Natural killer cell (primary cell): ENCODE data around the gene FCRL1. TPM values are rescaled to one million over a fixed set of nuclear protein-coding genes. Genes with fewer than 3 reads are reported as not detected.
A peak's percentile ranks its signal among the peaks of the same experiment; 100 is the strongest.

Experiments used
- ATAC-seq, 3 donors: fragments of 150-1000 bp in 2 of 3; fragments of 200-7000 bp in 1 of 3; cut with Tn5 transposase; 1 replicate in 1 of 3; 2 replicates in 2 of 3; pipeline ENCODE4 v1.10.0; 2021; ENCODE audit warnings: mild to moderate bottlenecking in 2 of 3, moderate library complexity in 2 of 3
- DNase-seq, 2 donors: peaks; one replicate each; pipeline versions ENCODE4 v3.0.0 to v3.0.0-alpha.2; 2013 to 2021; ENCODE audit warnings: mixed read lengths in 1 of 2
- H3K27ac ChIP-seq: one replicate; pipeline ENCODE4 v1.5.1; 2013; ENCODE audit warnings: mild to moderate bottlenecking, low read length
- H3K27me3 ChIP-seq: one replicate; pipeline ENCODE4 v1.6.1; 2013; ENCODE audit warnings: low read length; ENCODE audit not compliant: control insufficient read depth, insufficient read depth
- H3K36me3 ChIP-seq: one replicate; pipeline ENCODE4 v1.6.1; 2013; ENCODE audit warnings: low read length; ENCODE audit not compliant: control insufficient read depth, insufficient read depth
- H3K4me1 ChIP-seq: one replicate; pipeline ENCODE4 v1.6.1; 2013; ENCODE audit warnings: low read length; ENCODE audit not compliant: control insufficient read depth, insufficient read depth
- H3K4me3 ChIP-seq: one replicate; pipeline ENCODE4 v1.5.1; 2013; ENCODE audit warnings: low read length
- H3K9me3 ChIP-seq: one replicate; pipeline ENCODE4 v1.6.1; 2013; ENCODE audit warnings: low read length; ENCODE audit not compliant: control insufficient read depth, insufficient read depth
- H3K27ac Mint-ChIP-seq, 2 donors: one replicate each; pipeline ENCODE4 v1.8.0; 2022; ENCODE audit warnings: mild to moderate bottlenecking in 2 of 2, mixed read lengths in 2 of 2, moderate library complexity in 1 of 2
- H3K27me3 Mint-ChIP-seq, 2 donors: one replicate each; pipeline ENCODE4 v1.8.0; 2022; ENCODE audit warnings: low read depth in 2 of 2, mixed read lengths in 2 of 2
- H3K36me3 Mint-ChIP-seq: one replicate; pipeline ENCODE4 v1.8.0; 2022; ENCODE audit warnings: mixed read lengths
- H3K4me1 Mint-ChIP-seq, 2 donors: one replicate each; pipeline ENCODE4 v1.8.0; 2022; ENCODE audit warnings: mixed read lengths in 2 of 2
- H3K4me3 Mint-ChIP-seq: one replicate; pipeline ENCODE4 v1.8.0; 2022; ENCODE audit warnings: mild to moderate bottlenecking, moderate library complexity, mixed read lengths
- H3K9me3 Mint-ChIP-seq, 2 donors: one replicate each; pipeline ENCODE4 v1.8.0; 2022; ENCODE audit warnings: mixed read lengths in 2 of 2
- WGBS: methylation state at CpG from one replicate; pipeline ENCODE4 v1.1.7; 2013; ENCODE audit warnings: missing lambda C conversion rate; ENCODE audit not compliant: insufficient coverage; 5-methylcytosine and 5-hydroxymethylcytosine counted together
- intact Hi-C: fragments of 100-400 bp; cut with micrococcal nuclease; formaldehyde crosslinking; loops from one replicate; pipeline ENCODE4 v1.14.2; 2022
- total RNA-seq, 4 donors: library from RNA; stranded (reverse); fragments of 120-200 nt in 1 of 4; gene quantifications; one replicate each; pipeline versions ENCODE4 v1.2.3 to v1.2.4, GENCODE V29; 2013 to 2022
- TF ChIP-seq, protein P1 (sequence below): fragments of 200-600 bp; IDR thresholded peaks from one replicate; pipeline ENCODE4 v1.8.0; 2022; ENCODE audit warnings: antibody characterized with exemption

FCRL1 gene
- total RNA-seq, 3 donors from 2014 or later (not counting 1 experiment from before 2014, with no cell fraction given) = 1.8 to 2.6 (median 2.0) TPM

DNA sequence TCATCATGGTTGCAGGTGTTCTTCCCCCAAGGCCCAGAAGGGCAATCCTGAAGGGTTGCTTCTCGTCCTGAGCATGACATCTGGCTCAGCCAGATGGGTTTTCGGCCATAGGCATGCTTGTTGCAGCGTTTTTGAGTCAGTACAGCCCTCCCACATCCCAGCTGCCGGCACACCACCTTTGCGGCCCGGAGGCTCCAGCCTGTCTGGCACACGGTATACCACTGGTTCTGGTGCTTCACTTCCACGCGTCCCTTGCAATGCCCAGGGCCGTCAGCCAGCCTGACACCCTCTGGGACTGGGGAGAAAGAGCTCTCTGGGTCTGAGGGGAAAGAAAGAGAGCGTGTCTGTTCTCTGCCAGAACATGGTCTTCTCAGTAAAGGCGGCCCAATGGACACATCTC lies 14.5 kb upstream of the FCRL1 start:
- 88% methylated on average over 12 of the region's 12 CpGs for WGBS
- TF ChIP-seq, protein P1, sequence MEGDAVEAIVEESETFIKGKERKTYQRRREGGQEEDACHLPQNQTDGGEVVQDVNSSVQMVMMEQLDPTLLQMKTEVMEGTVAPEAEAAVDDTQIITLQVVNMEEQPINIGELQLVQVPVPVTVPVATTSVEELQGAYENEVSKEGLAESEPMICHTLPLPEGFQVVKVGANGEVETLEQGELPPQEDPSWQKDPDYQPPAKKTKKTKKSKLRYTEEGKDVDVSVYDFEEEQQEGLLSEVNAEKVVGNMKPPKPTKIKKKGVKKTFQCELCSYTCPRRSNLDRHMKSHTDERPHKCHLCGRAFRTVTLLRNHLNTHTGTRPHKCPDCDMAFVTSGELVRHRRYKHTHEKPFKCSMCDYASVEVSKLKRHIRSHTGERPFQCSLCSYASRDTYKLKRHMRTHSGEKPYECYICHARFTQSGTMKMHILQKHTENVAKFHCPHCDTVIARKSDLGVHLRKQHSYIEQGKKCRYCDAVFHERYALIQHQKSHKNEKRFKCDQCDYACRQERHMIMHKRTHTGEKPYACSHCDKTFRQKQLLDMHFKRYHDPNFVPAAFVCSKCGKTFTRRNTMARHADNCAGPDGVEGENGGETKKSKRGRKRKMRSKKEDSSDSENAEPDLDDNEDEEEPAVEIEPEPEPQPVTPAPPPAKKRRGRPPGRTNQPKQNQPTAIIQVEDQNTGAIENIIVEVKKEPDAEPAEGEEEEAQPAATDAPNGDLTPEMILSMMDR = no peak

DNA sequence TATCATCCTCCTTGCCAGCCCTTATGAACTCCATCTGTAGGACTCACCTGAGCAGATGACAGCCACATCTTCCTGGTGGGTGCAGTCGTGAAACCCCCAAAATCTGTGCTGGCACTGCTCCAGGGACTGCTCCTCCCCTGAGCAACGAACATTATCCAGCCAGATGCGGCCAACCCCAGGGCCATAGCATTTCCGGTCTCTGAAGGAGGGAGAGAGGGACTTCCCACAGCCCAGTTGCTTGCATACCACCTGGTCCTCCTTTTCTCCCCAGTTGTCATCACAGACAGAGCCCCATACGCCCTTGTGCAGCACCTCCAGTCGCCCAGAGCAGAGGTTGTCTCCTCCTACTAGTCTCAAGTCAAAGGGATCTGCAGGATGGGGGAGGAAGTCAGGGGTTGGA lies 13.2 kb upstream of the FCRL1 start:
- intact Hi-C loops = no loop called here
- 85% methylated on average over 4 of the region's 6 CpGs for WGBS
- peaks cover 0 to 15% of the 10 kb centered on the region in 2 donors for H3K27me3 Mint-ChIP-seq

More for the DNA sequence above, 14.5 kb upstream of the FCRL1 start:
- DNase-seq = no peak
- Histone ChIP-seq H3K4me3 (no peak overlapping the region), H3K4me1 (peaks cover 5% of the 10 kb centered on the region), H3K27ac (no peak overlapping the region), H3K27me3 (no peaks in the 10 kb centered on the region), H3K36me3 (no peaks in the 10 kb centered on the region), H3K9me3 (no peaks in the 10 kb centered on the region)
- Mint-ChIP-seq H3K4me1 (no peaks in the 10 kb centered on the region), H3K27ac (no peak overlapping the region), H3K36me3 (no peaks in the 10 kb centered on the region), H3K27me3 (peaks cover 0 to 15% of the 10 kb centered on the region in 2 donors), H3K9me3 (no peaks in the 10 kb centered on the region), H3K4me3 (no peak overlapping the region)
- intact Hi-C loops = no loop called here
- ATAC-seq = no peak

DNA sequence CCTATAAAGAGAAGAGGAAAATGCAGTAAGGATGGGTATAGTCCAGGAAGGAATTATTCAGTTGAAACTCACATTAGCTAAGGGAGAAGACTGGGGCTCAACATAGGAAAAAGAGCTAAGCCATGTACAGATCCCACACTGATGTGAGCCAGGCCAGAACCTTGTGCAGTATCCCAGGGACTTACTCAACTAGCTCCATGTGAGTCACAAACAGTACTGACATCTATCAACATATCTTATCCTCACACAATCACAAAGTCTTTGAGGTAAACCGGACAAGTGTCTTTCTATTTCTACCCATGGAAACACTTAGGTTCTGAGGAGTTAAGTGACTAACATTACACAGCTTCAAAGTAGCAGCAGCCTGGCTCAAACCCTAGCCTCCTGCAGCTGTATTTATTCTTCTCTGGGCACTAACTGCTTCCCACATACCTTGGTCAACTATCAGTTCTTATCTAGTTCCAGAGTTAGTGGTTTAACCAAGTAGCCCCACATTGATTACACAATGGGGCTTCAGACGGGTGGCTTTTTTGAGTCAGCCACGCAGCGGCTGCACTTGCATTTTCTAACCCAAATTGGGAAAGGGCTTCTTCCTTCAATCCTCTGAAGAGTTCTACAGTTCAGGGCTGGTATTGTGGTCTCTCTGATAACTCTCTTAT lies 12.2 kb upstream of the FCRL1 start:
- peaks cover 0 to 15% of the 10 kb centered on the region in 2 donors for H3K27me3 Mint-ChIP-seq
- no peaks in the 10 kb centered on the region for H3K4me1 Mint-ChIP-seq
- no peaks in the 10 kb centered on the region for H3K36me3 ChIP-seq
- no peak overlapping the region for H3K4me3 ChIP-seq
- DNase-seq = no peak
- no peaks in the 10 kb centered on the region for H3K27me3 ChIP-seq
- peak in 1 of 3 donors; percentile 26 for ATAC-seq
- TF ChIP-seq, protein P1 = no peak
- intact Hi-C loops = no loop called here
- H3K9me3 ChIP-seq = no peaks in the 10 kb centered on the region
- H3K9me3 Mint-ChIP-seq = no peaks in the 10 kb centered on the region
- H3K27ac Mint-ChIP-seq = no peak overlapping the region
- WGBS = 45% methylated on average over 4 of the region's 4 CpGs
- H3K4me3 Mint-ChIP-seq = no peak overlapping the region
- no peaks in the 10 kb centered on the region for H3K4me1 ChIP-seq
- H3K27ac ChIP-seq = no peak overlapping the region
- H3K36me3 Mint-ChIP-seq = no peaks in the 10 kb centered on the region

More for the DNA sequence above, 13.2 kb upstream of the FCRL1 start:
- no peak for DNase-seq
- no peak overlapping the region for H3K27ac ChIP-seq
- no peaks in the 10 kb centered on the region for H3K36me3 Mint-ChIP-seq
- no peak overlapping the region for H3K27ac Mint-ChIP-seq
- no peak for ATAC-seq
- no peaks in the 10 kb centered on the region for H3K4me1 Mint-ChIP-seq
- no peaks in the 10 kb centered on the region for H3K27me3 ChIP-seq
- H3K4me1 ChIP-seq = no peaks in the 10 kb centered on the region
- H3K9me3 Mint-ChIP-seq = no peaks in the 10 kb centered on the region
- no peaks in the 10 kb centered on the region for H3K36me3 ChIP-seq
- TF ChIP-seq, protein P1 = no peak
- H3K4me3 ChIP-seq = no peak overlapping the region
- no peaks in the 10 kb centered on the region for H3K9me3 ChIP-seq
- no peak overlapping the region for H3K4me3 Mint-ChIP-seq

DNA sequence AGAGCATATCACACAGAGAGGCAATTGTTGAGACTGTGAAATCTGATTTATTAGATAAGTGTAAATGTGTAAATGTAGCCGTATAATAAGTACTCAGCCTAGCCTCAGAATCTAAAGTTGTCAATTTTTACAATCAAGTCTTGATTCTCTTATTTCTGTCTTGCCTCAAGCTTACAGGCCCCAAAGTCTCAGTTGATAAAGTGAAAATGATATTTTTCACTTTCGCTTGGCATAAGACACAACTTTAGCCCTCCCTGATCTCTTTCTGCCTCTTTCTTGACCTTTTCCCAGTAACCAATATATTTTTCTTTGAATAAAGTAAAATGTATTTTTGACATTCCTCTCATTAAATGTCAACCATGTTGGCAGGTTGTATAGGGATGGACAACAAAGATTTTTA lies 11.0 kb upstream of the FCRL1 start:
- TF ChIP-seq, protein P1 = no peak
- Mint-ChIP-seq H3K4me1 (no peaks in the 10 kb centered on the region), H3K36me3 (no peaks in the 10 kb centered on the region), H3K27me3 (peaks cover 0 to 11% of the 10 kb centered on the region in 2 donors), H3K9me3 (no peaks in the 10 kb centered on the region), H3K27ac (no peak overlapping the region), H3K4me3 (no peak overlapping the region)
- WGBS = 50% methylated on average over 1 of the region's 2 CpGs
- intact Hi-C loops = no loop called here
- H3K4me1 ChIP-seq = no peaks in the 10 kb centered on the region
- no peaks in the 10 kb centered on the region for H3K9me3 ChIP-seq
- H3K4me3 ChIP-seq = no peak overlapping the region
- H3K27me3 ChIP-seq = no peaks in the 10 kb centered on the region
- DNase-seq (no peak), ATAC-seq (no peak)
- no peak overlapping the region for H3K27ac ChIP-seq
- H3K36me3 ChIP-seq = no peaks in the 10 kb centered on the region
